Left renal cortex interstitium (tissue), 4 donors: Measurements from ENCODE around the gene INO80B. TPM values are rescaled to one million over a fixed set of nuclear protein-coding genes. Genes with fewer than 3 reads are reported as not detected.

Experiments used
- DNase-seq, 4 donors: peaks; one replicate each; pipeline ENCODE4 v3.0.0-alpha.2; 2013; ENCODE audit warnings: low read depth in 4 of 4, low spot score in 2 of 4, missing footprints in 1 of 4
- polyA plus RNA-seq, 4 donors: library from polyadenylated mRNA; unstranded; fragments of 120-200 nt; gene quantifications; one replicate each; pipeline ENCODE4 v1.2.1, GENCODE V29; 2013; ENCODE audit not compliant: insufficient read length in 4 of 4

The INO80B gene
- polyA plus RNA-seq, 4 donors = 25.2 to 40.9 (median 25.9) TPM

DNA sequence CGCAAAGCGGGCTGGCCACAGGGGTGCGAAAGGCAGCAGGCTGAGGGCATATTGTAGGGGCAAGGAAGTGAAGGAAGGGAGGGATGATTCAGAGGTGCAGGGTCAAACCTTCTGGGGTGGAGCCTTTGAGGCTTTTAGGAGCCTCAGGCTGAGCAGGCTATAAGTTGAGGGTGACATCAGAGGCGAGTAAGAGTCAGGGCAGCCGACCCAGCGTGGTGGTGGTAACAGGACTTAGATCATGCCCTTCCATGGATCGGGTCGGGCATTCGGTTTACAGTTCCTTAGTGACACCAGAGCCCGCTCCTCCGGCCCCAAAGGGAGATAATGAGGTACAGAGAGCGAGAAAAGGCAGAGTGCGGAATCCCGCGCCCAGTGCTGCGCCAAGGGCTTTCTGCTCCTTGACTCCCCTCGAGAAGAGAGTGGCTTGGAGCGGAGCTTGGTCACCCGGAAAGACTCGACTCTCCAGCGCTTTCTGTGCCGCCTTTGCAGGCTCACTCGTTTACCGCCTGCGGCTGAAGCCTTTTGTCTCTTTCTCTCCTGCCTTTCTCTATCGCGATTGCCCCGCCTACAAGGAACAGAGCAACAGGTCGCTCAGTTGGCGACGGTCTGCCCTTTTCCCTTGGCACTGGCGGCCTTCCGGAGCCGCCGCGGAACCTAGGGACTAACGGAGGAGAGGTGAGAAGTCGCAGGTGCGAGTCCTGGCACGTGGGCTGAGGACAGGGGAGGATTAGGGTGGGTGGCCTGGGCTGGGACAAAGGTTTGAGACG is 43.8 kb downstream of the INO80B start:
- no peak for DNase-seq

- no peak for DNase-seq
Measured at GRCh38 chr2:74499267-74499939, 44.5 kb downstream of the INO80B start, which contains the start of gene LBX2. Gene LBX2 (minus strand): TSS chr2:74499603. CDS start chr2:74499537, 66 bp downstream.

- DNase-seq = no peak
Measured at GRCh38 chr2:74499940-74500577, 45.2 kb downstream of the INO80B start.

DNA sequence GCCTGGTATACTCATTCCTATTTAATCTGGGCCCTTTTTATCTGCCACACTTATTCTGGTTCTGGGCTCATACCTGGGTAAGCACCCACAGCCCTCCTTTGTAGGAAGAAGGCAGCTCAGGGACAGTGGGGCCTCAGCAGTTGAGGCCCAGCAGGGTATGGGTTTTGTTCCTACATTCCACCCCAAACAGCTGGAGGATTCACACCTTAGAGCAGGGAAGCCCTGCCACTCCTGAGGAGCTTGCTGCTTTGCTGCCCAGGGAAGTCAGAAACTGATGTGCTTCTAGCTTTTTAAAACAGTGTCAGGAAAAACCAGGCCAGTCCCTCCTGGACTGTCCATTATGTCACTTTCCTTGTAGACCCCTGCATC is 45.7 kb downstream of the INO80B start:
- no peak for DNase-seq

GRCh38 chr2:74501335-74502071 is 46.6 kb downstream of the INO80B start:
- DNase-seq = no peak

DNA sequence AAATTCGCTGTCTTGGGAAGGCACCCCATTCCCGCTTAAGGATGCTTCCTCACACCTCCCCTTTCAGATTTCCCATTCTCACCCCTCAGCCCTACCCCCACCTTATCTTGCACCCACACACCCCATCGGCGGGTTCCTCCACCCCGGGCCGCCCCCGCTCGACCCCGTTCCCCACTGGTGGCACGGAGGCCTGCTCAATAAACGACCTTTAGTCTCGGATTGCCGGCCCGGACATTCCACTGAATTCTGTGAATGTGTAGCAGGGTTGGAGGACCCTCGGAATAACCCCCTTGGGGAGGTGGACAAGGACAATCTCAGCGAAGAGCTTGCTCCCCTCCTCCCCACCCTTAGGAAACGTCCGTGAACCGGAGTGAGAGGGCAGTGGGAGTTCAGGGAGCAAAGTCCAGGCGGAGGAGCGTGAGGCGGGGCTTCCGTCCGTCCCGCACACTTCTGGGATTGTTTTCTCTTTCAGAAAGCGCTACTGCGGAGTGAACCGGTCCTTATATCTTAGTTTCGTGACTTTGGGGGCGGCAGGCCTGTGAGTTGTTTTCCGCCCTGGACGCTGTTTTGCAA is 47.3 kb downstream of the INO80B start:
- no peak for DNase-seq

DNA sequence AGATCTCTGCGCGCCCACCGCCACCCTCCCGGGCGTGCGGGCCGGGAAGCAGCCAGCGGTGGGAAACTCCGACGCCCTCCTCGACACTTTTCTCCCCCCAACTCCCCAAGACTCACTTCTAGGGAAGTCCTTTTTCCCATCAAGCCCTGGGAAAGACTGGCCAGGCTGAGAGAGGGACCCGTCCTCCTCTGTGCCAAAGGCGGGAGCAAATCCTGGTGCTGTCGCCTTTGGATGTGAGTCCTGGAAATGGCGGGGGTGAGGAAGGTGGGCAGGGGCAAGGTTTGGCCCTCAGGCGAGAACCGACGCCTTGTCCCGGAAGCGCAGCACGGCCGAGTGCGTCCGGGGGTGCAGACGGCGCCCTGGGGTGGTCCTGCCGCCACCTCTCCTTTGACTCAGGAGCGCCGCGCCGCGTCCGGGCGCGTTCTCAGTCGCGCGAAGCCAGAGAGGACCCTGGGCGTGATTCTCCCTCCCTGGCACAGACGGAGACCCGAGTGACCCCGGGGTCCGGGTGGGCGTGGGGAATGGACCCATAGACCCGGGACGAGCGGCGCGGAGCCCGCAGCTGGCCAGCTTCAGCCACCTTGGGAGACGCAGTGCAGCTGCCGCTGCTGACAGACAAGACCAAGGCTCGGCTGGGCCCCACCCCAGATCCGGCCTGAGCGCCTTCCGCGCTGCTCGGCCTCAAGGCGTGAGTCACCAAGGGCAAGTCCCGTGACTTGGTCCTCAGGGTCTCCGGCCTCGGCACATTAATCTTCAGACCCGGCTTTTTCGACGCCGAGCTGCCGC is 48.0 kb downstream of the INO80B start:
- no peak for DNase-seq

GRCh38 chr2:74503506-74504475 is 48.9 kb downstream of the INO80B start:
- no peak for DNase-seq

DNA sequence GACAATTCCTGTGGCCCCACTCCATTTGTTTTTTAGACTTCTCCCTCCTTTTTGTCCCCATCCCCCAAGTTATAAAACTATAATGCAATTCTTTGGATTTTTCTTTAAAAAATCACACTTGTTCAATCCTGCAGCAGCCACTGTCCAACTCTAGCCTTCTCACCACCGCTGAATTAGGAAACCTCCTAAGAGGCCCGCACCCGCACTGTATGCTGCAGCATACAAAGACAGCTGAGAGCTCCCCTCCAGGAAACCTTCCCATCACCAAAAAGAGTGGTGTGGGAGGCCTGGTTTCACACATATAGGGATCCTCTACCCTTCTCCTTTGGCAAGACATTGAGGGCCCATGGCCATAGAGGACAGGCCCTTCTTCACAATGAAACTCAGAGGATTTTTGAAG is 49.7 kb downstream of the INO80B start:
- no peak for DNase-seq

DNA sequence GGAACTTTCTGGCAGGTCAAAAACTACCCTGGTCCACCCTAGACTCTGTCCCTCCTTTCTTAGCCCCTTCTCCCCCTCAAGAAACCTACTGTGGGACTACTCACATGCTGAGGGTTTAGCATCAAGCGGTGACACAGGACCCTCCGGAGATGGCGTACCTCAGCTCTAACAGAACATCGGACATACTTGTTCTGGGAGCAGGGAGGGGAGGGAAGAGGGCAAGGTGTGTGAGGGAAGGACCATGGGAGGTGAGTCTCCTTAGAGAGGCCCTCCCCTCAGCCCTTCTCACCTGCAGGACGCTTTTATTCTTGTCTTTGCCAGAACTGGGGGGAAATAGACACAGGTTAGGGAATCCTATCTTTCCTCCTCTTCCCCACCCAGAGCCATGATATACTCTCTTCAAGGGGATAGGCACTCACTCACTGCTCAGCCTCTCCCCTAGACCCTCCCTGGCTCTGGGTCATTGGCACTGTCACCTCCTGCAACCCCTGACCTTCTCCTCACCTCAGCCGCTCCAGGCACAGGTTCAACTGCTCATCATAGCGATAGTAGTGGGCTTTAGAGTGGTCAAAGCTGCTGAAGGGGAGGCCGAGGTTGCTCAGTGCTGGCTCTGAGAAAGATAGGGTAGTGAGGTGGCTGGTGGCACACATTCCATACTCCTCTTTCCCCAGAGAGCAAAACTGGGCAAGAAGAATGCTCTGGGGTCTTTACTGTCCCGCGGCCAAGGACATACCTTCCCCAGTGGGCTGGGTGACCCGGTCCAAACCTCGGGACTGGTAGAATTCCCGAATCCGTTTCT is 50.8 kb downstream of the INO80B start:
- DNase-seq = no peak

DNA sequence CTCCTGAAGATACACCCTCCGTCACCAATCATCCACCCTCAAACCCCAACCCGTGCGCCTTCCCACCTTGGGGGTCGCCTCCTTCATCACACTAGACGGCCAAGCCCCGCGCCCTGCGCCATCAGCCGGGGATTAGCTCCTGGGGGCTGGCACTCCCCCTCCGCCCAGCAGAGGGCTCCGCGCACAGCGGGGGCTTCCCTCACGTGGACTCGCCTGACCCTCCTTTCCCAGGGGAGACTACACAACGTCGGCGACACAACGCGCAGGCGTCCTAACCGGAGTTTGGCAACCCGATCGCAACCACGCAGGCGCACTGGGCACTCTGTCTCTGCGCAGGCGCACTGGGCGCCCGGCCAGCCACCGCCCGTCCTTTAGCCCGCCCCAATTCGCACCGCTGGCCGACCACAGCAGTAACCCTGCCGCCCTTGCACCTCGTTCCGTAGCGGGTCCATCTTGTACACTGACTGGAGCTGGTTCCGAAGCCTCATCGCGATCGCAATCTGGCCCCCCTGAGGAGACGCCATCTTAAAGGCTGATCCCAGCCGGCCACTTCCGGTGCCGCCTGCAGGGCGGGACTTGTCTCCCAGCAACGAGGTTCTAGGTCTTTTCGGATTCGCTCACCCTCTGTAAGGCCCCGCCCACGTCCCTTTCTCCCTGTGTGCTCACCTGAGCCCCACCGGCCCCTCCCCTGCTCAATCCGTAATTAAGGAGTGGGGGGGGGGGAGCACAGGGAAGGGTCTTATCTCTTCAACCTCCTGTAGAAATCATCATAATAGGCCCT is 52.4 kb downstream of the INO80B start, which contains the start of gene PCGF1:
Gene PCGF1, minus strand, starts transcription at position 551 of the 781 bp plus-strand sequence. Its CDS starts 27 bp downstream, at position 524.
- peak; percentile 98 to 99 (median 99) for DNase-seq

Other genes starting within 250 kb of the INO80B start
- gene SLC4A5, start 111.7 kb upstream of the INO80B start, polyA plus RNA-seq = 1 to 10 TPM; 1.8 to 4.6 (median 3.1) TPM
- 100 to 1,000 TPM; 134 to 178 (median 153) TPM for gene DCTN1, start 74.8 kb upstream of the INO80B start, polyA plus RNA-seq
- gene C2orf81, start 33.5 kb upstream of the INO80B start, polyA plus RNA-seq = 1 to 10 TPM; 5.6 to 8.7 (median 8.2) TPM
- gene WDR54, start 33.4 kb upstream of the INO80B start, polyA plus RNA-seq = 10 to 100 TPM; 38.4 to 46.7 (median 40.8) TPM
- gene RTKN, start 13.2 kb upstream of the INO80B start, polyA plus RNA-seq = 10 to 100 TPM; 53.7 to 94.5 (median 76.7) TPM
- 100 to 1,000 TPM in 3 of 4 donors, 10 to 100 TPM in 1; 99.5 to 129 (median 123) TPM for gene WBP1, start 3.4 kb downstream of the INO80B start, polyA plus RNA-seq
- 10 to 100 TPM; 47.2 to 60.8 (median 52.2) TPM for gene MOGS, start 10.3 kb downstream of the INO80B start, polyA plus RNA-seq
- 10 to 100 TPM; 40.6 to 86.2 (median 54.7) TPM for gene MRPL53, start 17.6 kb downstream of the INO80B start, polyA plus RNA-seq
- gene CCDC142, start 27.9 kb downstream of the INO80B start, polyA plus RNA-seq = 10 to 100 TPM in 3 of 4 donors, 1 to 10 TPM in 1; 8.5 to 19.7 (median 13.4) TPM
- gene TTC31, start 28.0 kb downstream of the INO80B start, polyA plus RNA-seq = 10 to 100 TPM; 24.1 to 43.7 (median 33.2) TPM
- 1 to 10 TPM; 2.2 to 7.0 (median 3.2) TPM for gene LBX2, start 44.5 kb downstream of the INO80B start, polyA plus RNA-seq
- gene PCGF1, start 52.6 kb downstream of the INO80B start, polyA plus RNA-seq = 10 to 100 TPM; 26.4 to 33.3 (median 28.9) TPM
- under 1 TPM in 2 of 4 donors, not detected in 2; 0.13 to 0.14 TPM for gene TLX2, start 59.4 kb downstream of the INO80B start, polyA plus RNA-seq
- under 1 TPM; 0.32 to 0.63 (median 0.41) TPM for gene DQX1, start 71.1 kb downstream of the INO80B start, polyA plus RNA-seq
- gene AUP1, start 74.6 kb downstream of the INO80B start, polyA plus RNA-seq = 100 to 1,000 TPM in 3 of 4 donors, 10 to 100 TPM in 1; 88.8 to 136 (median 106) TPM
- gene HTRA2, start 74.8 kb downstream of the INO80B start, polyA plus RNA-seq = 10 to 100 TPM; 33.6 to 36.9 (median 35.0) TPM
- gene LOXL3, start 98.9 kb downstream of the INO80B start, polyA plus RNA-seq = 10 to 100 TPM in 3 of 4 donors, 1 to 10 TPM in 1; 9.7 to 12.4 (median 10.7) TPM
- gene DOK1, start 99.6 kb downstream of the INO80B start, polyA plus RNA-seq = 10 to 100 TPM in 2 of 4 donors, 1 to 10 TPM in 2; 8.3 to 11.1 (median 10.2) TPM
- gene M1AP, start 193.2 kb downstream of the INO80B start, polyA plus RNA-seq = 1 to 10 TPM in 2 of 4 donors, under 1 TPM in 2; 0.43 to 1.5 (median 0.98) TPM
- gene SEMA4F, start 199.2 kb downstream of the INO80B start, polyA plus RNA-seq = 1 to 10 TPM; 6.6 to 8.5 (median 7.6) TPM